Measurements from ENCODE around the gene LRRC30.

LRRC30 gene

DNA sequence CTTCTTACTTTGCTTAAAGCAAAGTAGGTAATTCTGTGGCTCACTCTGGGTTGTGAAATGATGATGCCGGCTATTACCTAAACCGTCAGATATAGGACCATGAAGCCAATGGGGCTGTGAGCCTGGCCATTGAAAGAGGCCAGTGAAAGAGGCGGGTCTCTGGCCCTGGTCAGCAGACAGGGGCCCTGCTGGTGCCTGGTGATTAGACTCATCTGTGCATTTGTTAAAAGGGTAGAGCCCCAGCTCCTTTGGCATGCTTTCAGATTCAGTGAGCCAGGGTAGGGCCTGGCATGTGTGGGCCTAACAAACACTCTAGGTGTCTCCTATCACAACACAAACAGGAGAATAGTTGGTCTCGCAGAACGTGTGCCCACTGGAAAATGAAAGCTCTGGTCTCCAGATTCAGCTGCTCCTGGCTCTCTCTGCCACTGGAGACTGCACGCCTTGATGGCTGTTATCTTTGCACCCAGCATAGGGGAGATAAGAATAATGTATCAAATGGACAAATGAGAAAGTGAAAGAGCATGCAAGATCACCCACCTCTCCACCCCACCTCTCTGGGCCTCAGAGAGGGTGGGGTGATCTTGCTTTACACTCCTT is 6.9 kb downstream of the LRRC30 start:
- DNase-seq (ENCODE audit: low read depth in 2 of 2) = no peak

DNA sequence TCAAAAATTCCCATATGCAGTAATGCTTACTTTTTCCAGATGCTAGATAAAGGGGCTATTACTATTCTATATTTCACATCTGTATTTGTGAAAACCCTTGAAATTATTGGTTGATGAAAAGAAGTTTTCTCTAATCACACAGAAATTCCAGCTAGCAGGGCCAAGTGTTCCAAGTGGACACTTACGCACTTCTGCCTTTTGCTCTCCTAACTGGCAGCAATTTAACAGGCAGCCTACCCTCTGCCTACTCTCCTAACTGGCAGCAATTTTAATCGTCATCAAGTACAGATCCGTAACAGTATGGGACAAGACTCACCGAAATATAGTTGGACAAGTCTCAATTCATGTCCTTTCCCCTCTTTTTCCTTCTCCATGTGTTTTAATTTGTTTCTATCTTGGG is 12.0 kb downstream of the LRRC30 start:
- no peak for DNase-seq (ENCODE audit: low read depth in 2 of 2)

DNA sequence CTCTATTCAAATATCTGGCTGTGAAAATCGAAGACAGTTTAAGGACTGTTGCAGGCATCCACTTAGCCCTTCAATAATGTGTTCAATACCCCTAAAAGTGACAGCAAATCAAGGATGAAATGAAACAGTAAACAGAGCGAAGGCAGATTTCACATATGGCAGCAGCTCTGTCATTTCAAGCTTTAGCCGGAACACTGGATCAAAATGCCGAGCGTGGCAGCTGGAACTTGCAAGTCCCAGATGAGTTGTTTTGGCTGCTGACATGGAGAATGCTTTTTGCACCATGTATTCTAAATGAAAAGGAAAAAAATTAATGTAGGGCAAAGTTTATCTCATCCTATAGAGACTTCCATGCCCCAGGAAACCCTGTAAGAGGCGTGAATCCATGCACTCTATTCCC is 18.0 kb downstream of the LRRC30 start:
- DNase-seq (ENCODE audit: low read depth in 2 of 2) = no peak

DNA sequence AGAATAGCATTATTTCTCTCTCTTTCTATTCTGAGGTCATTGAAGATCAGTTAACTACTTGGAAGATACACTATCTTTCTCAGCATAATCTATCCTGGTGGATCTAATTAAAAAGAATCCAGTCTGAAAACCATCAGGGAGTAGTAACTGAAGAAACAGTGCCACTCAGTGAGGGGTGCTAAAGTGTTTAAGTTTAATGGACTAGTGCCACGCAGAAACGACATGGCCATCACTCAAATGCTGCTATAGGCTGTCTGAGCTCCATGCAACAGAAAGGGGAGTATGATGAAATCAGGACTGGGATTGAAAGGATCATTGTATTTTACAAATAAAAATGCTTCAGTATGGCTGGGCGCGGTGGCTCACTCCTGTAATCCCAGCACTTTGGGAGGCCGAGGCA is 23.3 kb downstream of the LRRC30 start:
- DNase-seq (ENCODE audit: low read depth in 2 of 2) = no peak

DNA sequence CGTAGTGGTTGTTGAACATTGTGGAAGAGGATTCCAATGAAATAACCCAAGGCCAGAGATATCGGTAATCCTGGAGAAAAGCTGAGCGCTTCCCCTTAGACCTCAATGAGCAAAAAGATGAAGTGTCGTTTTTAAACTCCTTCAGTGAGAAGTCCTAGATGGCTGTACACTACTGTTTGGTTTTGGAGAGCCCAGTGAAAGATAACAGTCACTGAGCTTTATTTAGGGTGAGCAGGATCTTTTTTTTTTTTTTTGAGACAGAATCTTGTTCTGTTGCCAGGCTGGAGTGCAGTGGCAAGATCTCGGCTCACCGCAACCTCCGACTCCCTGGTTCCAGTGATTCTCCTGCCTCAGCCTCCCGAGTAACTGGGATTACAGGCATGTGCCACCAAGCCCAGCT is 24.2 kb downstream of the LRRC30 start:
- DNase-seq (ENCODE audit: low read depth in 2 of 2) = no peak

DNA sequence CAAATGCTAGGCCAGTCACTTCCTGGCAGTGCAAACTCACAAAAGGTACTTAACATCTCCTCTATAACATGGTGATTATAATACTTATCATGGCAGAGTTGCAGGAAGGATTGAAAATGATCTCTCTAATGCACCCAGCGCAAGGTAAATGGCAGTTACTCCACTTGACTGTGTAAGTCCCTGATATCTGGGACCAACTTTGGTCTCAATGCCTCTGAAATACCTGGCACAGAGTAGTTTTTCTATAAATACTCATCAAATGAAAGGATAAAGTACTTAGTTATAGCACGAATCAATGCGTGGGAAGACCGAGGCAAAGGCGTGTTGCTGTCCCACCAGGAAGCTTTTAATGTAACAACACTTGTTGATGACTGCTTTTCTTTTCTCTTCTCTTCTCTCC is 24.8 kb downstream of the LRRC30 start:
- no peak for DNase-seq (ENCODE audit: low read depth in 2 of 2)

DNA sequence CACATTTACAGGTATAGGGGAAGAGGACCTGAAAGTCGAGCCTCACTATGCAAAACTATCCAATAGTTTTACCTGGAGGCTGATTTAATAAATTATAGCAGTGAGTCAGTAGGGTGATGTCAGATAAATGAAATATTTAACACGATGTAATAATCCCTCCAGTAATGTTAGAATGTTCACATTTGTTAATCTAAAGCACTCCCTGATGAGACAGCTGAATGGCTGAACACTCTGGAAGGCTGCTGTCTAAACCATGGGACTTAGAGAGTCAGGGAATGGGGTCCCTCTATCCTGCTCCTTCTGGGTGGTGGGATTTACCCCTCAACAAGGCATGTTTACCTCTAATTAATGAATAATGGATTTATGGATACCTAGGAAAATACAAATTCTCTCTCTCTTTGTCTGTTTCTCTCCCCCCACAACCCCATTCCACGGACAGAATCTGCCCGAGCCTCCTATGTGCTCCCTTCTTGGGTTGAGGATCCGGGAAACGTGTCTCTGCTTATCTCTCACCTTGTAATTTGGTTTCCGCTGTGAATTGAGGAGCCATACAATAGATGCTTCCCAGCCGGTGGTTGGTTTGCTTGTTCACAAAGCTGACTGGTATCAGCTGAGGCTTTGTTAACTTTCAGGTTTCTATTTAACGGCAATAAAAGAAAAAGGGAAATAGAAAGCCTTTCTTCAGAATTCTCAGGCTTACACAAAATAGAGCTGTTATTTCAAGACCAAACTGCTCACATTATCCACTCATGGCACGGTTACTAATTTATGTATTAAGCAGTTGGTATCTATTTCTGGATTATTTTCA is 25.9 kb downstream of the LRRC30 start:
- no peak for DNase-seq (ENCODE audit: low read depth in 2 of 2)

DNA sequence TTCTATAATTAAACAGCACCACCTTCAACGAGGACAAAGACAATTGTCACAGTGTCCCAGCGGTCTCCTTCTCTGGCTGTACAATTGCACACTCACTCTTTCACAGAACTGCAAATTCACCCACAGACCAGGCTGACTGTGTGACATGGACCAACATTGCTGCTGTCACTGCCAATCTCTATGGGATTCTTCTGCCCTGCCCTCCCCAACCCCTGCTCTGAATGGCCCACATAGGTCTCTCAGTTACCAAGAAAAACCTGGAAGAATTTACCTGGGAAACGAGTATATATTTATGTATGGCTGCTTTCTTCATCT is 26.5 kb downstream of the LRRC30 start:
- no peak for DNase-seq (ENCODE audit: low read depth in 2 of 2)

DNA sequence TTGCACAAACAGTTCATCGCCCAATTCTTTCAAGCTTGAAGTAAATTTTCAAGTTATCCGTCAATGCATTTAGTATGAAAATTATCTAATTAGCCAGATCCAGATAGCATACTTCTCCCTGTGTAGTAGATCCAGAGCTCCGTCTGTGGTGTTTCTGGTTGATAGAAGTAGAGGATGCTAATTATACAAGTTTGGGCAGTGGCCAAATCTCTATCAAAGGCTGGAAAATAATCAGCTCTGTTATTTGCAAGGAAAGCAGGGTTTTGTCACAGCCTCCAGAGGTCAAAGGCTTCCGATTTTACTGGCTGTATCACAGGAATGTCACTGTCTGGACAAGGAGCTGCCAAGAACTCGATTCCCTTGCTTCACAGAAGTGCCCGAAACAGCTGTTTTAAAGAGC is 28.6 kb downstream of the LRRC30 start:
- DNase-seq (ENCODE audit: low read depth in 2 of 2) = no peak

DNA sequence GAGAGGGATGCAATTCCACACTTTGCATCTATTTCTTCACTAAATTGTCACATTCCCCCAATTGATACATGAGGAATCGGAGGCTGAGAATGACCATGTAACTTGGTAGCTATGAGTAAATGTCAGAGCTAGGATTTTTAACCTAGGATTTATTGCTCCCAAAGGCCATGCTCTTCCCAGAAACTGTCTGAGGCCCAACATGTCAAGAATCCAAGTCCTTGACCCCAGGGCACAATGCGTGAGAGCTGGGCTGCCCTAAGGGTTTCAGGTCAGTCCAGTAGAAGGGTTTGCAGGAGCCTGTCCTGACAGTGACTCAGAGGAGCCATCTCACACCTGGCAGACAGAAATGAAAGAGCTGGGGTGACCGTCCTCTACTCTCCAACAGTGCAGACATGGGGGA is 30.3 kb downstream of the LRRC30 start:
- DNase-seq (ENCODE audit: low read depth in 2 of 2) = no peak

DNA sequence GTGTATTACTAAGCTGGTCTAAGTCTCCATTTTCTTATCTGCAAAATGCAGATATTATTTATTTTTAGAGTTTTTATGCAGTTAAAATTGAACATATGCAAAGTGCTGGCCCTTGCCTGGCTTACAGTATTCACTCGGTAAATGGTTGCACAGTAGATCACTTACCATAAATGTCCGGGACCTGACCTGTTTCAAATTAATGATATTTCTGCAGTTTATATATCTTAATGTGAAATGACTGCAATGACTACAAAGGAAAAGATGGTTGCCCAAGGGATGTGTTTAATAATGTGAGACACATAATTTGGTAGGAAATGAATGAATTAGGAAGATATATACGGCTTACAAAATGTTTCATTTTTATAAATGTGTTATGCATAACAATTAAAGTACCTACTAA is 37.1 kb downstream of the LRRC30 start:
- no peak for DNase-seq (ENCODE audit: low read depth in 2 of 2)

DNA sequence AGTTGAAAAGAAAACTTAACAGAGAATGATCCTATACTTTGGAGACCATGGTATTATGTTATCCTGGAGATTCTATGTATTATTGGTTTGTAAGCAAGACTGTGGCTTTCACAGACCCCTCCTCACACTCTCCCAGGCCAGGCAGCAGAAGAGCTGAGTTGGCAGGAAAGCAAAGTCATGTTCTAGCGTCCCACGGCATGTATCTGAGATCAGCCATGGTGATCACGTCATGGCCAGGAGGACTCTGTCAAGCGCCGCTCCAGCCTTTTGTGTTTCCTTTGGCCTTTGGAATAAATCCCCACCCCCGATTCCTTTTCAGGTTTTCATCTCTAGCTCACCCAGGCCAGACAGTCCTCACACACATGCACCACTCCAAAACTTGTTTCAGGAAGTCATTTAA is 39.1 kb downstream of the LRRC30 start:
- no peak for DNase-seq (ENCODE audit: low read depth in 2 of 2)

DNA sequence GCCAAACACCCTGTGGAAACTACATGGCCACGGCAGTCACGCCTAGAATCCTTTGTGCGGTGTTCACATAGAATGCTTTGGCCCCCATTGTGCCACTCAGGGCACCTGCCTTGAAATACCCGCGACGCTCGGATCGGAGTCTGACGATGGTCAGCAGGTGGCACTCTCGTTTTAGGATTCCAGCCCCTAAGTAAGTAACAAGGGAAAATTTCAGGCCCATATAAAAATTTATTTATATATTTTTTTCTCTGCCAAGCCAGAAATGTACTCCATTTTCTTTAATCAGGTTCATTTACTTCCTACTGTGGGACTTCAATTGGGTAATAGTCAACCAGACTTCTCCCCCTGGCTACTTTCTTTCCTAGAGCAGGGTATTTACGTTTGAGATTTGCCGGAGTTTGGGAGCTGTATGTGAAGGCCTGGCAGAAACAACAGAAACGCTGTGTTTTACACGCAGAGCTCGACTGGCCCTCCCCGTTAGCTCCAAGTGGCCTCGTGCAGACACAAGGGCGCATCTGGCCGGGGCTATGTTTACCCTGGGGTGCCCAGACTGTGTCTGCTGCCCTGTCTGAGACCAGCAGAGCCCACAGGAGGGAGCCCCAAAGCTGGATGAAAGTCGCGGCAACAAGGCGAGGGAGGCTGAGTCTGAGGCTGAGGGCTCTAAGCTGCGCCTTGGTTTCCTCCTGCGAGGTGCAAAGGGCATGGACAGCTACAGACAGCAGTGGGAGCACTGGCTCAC is 41.6 kb downstream of the LRRC30 start:
- peak; percentile 17 to 20 for DNase-seq (ENCODE audit: low read depth in 2 of 2)

DNA sequence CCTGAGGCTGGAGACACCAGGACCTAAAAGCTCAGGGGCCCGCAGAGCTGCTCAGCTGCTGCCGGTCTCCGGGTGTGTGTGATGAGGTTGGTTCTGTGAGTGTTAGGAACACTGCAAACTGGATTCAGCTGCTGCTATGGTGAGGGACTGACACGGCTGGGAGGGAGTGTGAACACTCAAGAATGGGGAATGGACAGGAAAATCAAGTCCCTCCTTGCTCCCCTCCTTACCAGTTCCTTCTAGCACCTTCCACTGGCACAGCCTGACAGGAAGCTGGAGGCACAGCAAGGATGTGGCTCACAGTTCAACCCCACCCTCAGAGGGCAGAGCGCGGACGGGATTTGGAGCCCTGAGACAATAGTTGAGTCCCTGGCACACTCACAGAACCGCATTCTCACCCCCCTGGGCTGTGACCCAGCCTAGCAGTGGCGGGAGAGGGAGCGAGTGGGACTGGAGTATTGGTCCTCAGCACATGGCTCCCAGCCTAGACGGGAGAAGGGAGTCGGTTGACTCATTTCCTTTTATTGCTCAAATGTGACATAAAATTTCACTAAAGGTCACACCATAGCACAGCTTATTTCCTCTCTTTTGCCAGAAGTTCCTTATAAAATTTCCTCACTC is 42.5 kb downstream of the LRRC30 start:
- peak; percentile 5 to 6 for DNase-seq (ENCODE audit: low read depth in 2 of 2)

DNA sequence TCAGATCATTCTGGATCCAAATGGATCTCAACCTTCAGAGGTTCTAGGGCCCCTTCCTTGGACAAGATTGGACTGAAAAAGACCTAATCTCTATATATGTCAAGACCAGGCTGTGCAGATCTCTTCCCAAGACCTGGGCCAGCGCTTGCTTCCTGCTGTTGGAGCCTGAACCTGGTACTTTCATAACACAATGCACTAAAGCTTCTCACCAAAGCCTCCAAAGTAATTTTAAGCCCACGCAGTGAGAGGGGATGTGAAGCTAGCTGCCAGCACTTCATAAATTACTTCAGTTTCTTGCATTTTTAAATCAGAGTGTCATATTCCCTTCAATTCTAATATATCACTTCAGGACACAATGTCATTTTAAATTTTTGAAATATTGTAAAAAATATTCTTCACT is 50.7 kb downstream of the LRRC30 start:
- no peak for DNase-seq (ENCODE audit: low read depth in 2 of 2)

Measured in fibroblast of skin of left biceps (primary cell).